IMR-90 (cell line): Measurements from ENCODE around the gene ZNF544. TPM values are rescaled to one million over a fixed set of nuclear protein-coding genes. Genes with fewer than 3 reads are reported as not detected.
A peak's percentile ranks its signal among the peaks of the same experiment; 100 is the strongest.

Experiments
- ATAC-seq: fragments of 200-7000 bp; cut with Tn5 transposase; 2 replicates; pipeline ENCODE4 v1.9.1; 2020; ENCODE audit warnings: low read depth, mild to moderate bottlenecking, moderate library complexity
- BruUV-seq: library from RNA; stranded (reverse); fragments of 400-500 nt; replicated peaks from 2 replicates; lab custom pipeline; 2021; lab: Mats Ljungman, UMichigan
- CTCF ChIA-PET: fragments of 300-600 bp; formaldehyde crosslinking; extraction: SDS; loops from one replicate; lab custom pipeline; 2021; ENCODE audit warnings: antibody characterized with exemption; lab: Yijun Ruan, JAX
- POLR2A ChIA-PET: fragments of 300-600 bp; sonication (Branson Sonifier 250); formaldehyde crosslinking; loops from one replicate; lab custom pipeline; 2022; ENCODE audit warnings: antibody characterized with exemption; ENCODE audit not compliant: unreplicated experiment; lab: Charles Lee
- DNase-seq: peaks from one replicate; pipeline ENCODE4 v3.0.0; 2013
- H2AFZ ChIP-seq: replicated peaks from 2 replicates; pipeline ENCODE3; 2013; ENCODE audit warnings: low read length, mild to moderate bottlenecking; ENCODE audit not compliant: poor library complexity
- H2AK5ac ChIP-seq: 2 replicates; pipeline ENCODE4 v1.6.1; 2013; ENCODE audit warnings: low read depth, low read length, inconsistent platforms
- H2AK9ac ChIP-seq: replicated peaks from 2 replicates; pipeline ENCODE3; 2013; ENCODE audit warnings: mild to moderate bottlenecking, low read depth, low read length, moderate library complexity; ENCODE audit not compliant: poor library complexity
- H2BK120ac ChIP-seq: 2 replicates; pipeline ENCODE4 v1.6.1; 2013; ENCODE audit warnings: low read depth, low read length, inconsistent platforms
- H2BK15ac ChIP-seq: 3 replicates; pipeline ENCODE4 v1.6.1; 2013; ENCODE audit warnings: low read depth, low read length, inconsistent platforms
- H2BK20ac ChIP-seq: 2 replicates; pipeline ENCODE4 v1.6.1; 2013; ENCODE audit warnings: low read depth, mild to moderate bottlenecking, inconsistent platforms, low read length, moderate library complexity
- H2BK5ac ChIP-seq: 2 replicates; pipeline ENCODE4 v1.6.1; 2013; ENCODE audit warnings: mild to moderate bottlenecking, low read depth, low read length, inconsistent platforms; ENCODE audit not compliant: poor library complexity, severe bottlenecking
- H3K14ac ChIP-seq: replicated peaks from 2 replicates; pipeline ENCODE4 v1.6.1; 2013; ENCODE audit warnings: low read depth, low read length, inconsistent platforms
- H3K18ac ChIP-seq: 2 replicates; pipeline ENCODE4 v1.6.1; 2013; ENCODE audit warnings: low read depth, low read length, control low read depth
- H3K23ac ChIP-seq: 2 replicates; pipeline ENCODE4 v1.6.1; 2013; ENCODE audit warnings: low read depth, low read length, inconsistent platforms
- H3K27ac ChIP-seq: 2 replicates; pipeline ENCODE4 v1.5.1; 2013; ENCODE audit warnings: mild to moderate bottlenecking, control low read depth, low read length; ENCODE audit not compliant: insufficient read depth
- H3K27me3 ChIP-seq: 2 replicates; pipeline ENCODE4 v1.6.1; 2013; ENCODE audit warnings: low read length; ENCODE audit not compliant: control insufficient read depth, insufficient read depth
- H3K36me3 ChIP-seq: 2 replicates; pipeline ENCODE4 v1.6.1; 2013; ENCODE audit warnings: low read length, mixed read lengths; ENCODE audit not compliant: control insufficient read depth, insufficient read depth
- H3K4ac ChIP-seq: 2 replicates; pipeline ENCODE4 v1.6.1; 2013; ENCODE audit warnings: low read depth, low read length, inconsistent platforms
- H3K4me1 ChIP-seq: 2 replicates; pipeline ENCODE4 v1.6.1; 2013; ENCODE audit warnings: low read length, mixed read lengths; ENCODE audit not compliant: control insufficient read depth, insufficient read depth
- H3K4me2 ChIP-seq: 2 replicates; pipeline ENCODE4 v1.6.1; 2013; ENCODE audit warnings: low read depth, mild to moderate bottlenecking, control low read depth, low read length, moderate library complexity
- H3K4me3 ChIP-seq: 2 replicates; pipeline ENCODE4 v1.5.1; 2013; ENCODE audit warnings: low read depth, mild to moderate bottlenecking, control low read depth, low read length, moderate library complexity; ENCODE audit not compliant: insufficient read depth
- H3K56ac ChIP-seq: 2 replicates; pipeline ENCODE4 v1.6.1; 2013; ENCODE audit warnings: low read length, inconsistent platforms; ENCODE audit not compliant: insufficient read depth; ENCODE audit errors: extremely low read depth
- H3K79me1 ChIP-seq, 2 experiments: 2 replicates each; pipeline ENCODE4 v1.6.1; 2013; ENCODE audit warnings: low read length in 2 of 2, inconsistent platforms in 1 of 2, low read depth in 1 of 2
- H3K9ac ChIP-seq: 2 replicates; pipeline ENCODE4 v1.6.1; 2013; ENCODE audit warnings: low read depth, low read length, control low read depth
- H3K9me1 ChIP-seq: 2 replicates; pipeline ENCODE4 v1.6.1; 2013; ENCODE audit warnings: low read length, inconsistent platforms; ENCODE audit not compliant: insufficient read depth
- H3K9me3 ChIP-seq: 2 replicates; pipeline ENCODE4 v1.6.1; 2013; ENCODE audit warnings: low read length; ENCODE audit not compliant: control insufficient read depth, insufficient read depth
- H4K20me1 ChIP-seq: 2 replicates; pipeline ENCODE4 v1.6.1; 2013; ENCODE audit warnings: low read length, inconsistent platforms; ENCODE audit not compliant: insufficient read depth
- H4K5ac ChIP-seq: 2 replicates; pipeline ENCODE4 v1.6.1; 2013; ENCODE audit warnings: mild to moderate bottlenecking, low read depth, low read length, control low read depth
- H4K8ac ChIP-seq, 2 experiments: 2 replicates each; pipeline ENCODE4 v1.6.1; 2013; ENCODE audit warnings: low read depth in 2 of 2, low read length in 2 of 2, control low read depth in 1 of 2, inconsistent platforms in 1 of 2
- H4K91ac ChIP-seq: 2 replicates; pipeline ENCODE4 v1.6.1; 2013; ENCODE audit warnings: low read depth, low read length, inconsistent platforms; ENCODE audit not compliant: insufficient read depth
- BHLHE40 ChIP-seq: fragments of 150-350 bp; IDR thresholded peaks from 2 replicates; pipeline ENCODE4 v1.6.1; 2016; ENCODE audit warnings: mild to moderate bottlenecking, low read depth, low read length
- CEBPB ChIP-seq: IDR thresholded peaks from 2 replicates; pipeline ENCODE4 v1.6.1; 2012; ENCODE audit warnings: low read depth, low read length, improper control_type of control experiment
- CHD1 ChIP-seq: IDR thresholded peaks from 2 replicates; pipeline ENCODE4 v1.6.1; 2012; ENCODE audit warnings: low read depth, low read length, improper control_type of control experiment
- CTCF ChIP-seq: conservative IDR thresholded peaks from 2 replicates; pipeline ENCODE4 v1.5.1; 2012; ENCODE audit warnings: mild to moderate bottlenecking, low read depth, low read length, improper control_type of control experiment
- ELK1 ChIP-seq: fragments of 150-350 bp; IDR thresholded peaks from 2 replicates; pipeline ENCODE4 v1.6.1; 2016; ENCODE audit warnings: low read depth, mild to moderate bottlenecking, low read length, moderate library complexity, borderline replicate concordance
- FOS ChIP-seq: fragments of 150-350 bp; IDR thresholded peaks from 2 replicates; pipeline ENCODE4 v1.6.1; 2016; ENCODE audit warnings: low read depth, low read length
- MAFK ChIP-seq: IDR thresholded peaks from 2 replicates; pipeline ENCODE4 v1.6.1; 2012; ENCODE audit warnings: low read depth, low read length, improper control_type of control experiment
- MAZ ChIP-seq: IDR thresholded peaks from 2 replicates; pipeline ENCODE4 v1.6.1; 2012; ENCODE audit warnings: low read depth, mild to moderate bottlenecking, low read length, improper control_type of control experiment, moderate library complexity, borderline replicate concordance
- MXI1 ChIP-seq: IDR thresholded peaks from 2 replicates; pipeline ENCODE4 v1.6.1; 2012; ENCODE audit warnings: low read depth, mild to moderate bottlenecking, low read length, moderate library complexity, borderline replicate concordance
- NFE2L2 ChIP-seq: fragments of 150-350 bp; IDR thresholded peaks from 2 replicates; pipeline ENCODE4 v1.6.1; 2016; ENCODE audit warnings: low read depth, mild to moderate bottlenecking, low read length
- POLR2A ChIP-seq: IDR thresholded peaks from 2 replicates; pipeline ENCODE4 v1.6.1; 2012; ENCODE audit warnings: mild to moderate bottlenecking, low read depth, low read length
- RAD21 ChIP-seq: IDR thresholded peaks from 2 replicates; pipeline ENCODE4 v1.6.1; 2012; ENCODE audit warnings: low read length, improper control_type of control experiment
- RCOR1 ChIP-seq: IDR thresholded peaks from 2 replicates; pipeline ENCODE4 v1.6.1; 2012; ENCODE audit warnings: mild to moderate bottlenecking, low read length, improper control_type of control experiment; ENCODE audit not compliant: insufficient replicate concordance
- RFX5 ChIP-seq: IDR thresholded peaks from 2 replicates; pipeline ENCODE4 v1.8.0; 2012; ENCODE audit warnings: low read depth, mild to moderate bottlenecking, low read length, moderate library complexity
- USF2 ChIP-seq: fragments of 150-350 bp; IDR thresholded peaks from 2 replicates; pipeline ENCODE4 v1.6.1; 2017; ENCODE audit warnings: mild to moderate bottlenecking, antibody characterized with exemption, low read length, low read depth
- WGBS, 2 experiments: methylation state at CpG; one replicate each; pipeline versions ENCODE4 v1.1.5 to v1.1.7; 2013; ENCODE audit warnings: missing lambda C conversion rate in 2 of 2; ENCODE audit not compliant: insufficient read length in 1 of 2; ENCODE audit errors: extremely low coverage in 2 of 2; 5-methylcytosine and 5-hydroxymethylcytosine counted together
- dilution Hi-C: fragments of 300-500 bp; cut with HindIII; formaldehyde crosslinking; loops from one replicate; pipeline ENCODE4 v1.14.3; 2018; ENCODE audit warnings: low sequenced_read_pairs; ENCODE audit not compliant: unreplicated experiment
- in situ Hi-C: fragments of 300-500 bp; cut with MboI; formaldehyde crosslinking; loops from 3 replicates; pipeline ENCODE4 v1.14.3; 2019; ENCODE audit warnings: low sequenced_read_pairs, inconsistent platforms, mixed read lengths
- intact Hi-C: fragments of 100-400 bp; cut with micrococcal nuclease; formaldehyde crosslinking; loops from 2 replicates; pipeline ENCODE4 v1.10.0; 2022
- polyA plus RNA-seq, 3 experiments: library from polyadenylated mRNA; depleted of rRNA; stranded (reverse); fragments of >200 nt; gene quantifications; 2 replicates each; pipeline ENCODE4 v1.2.3, GENCODE V29; 2012; ENCODE audit warnings: low replicate concordance in 1 of 3
- total RNA-seq: library from RNA; depleted of rRNA; stranded (reverse); fragments of >200 nt; gene quantifications from 2 replicates; pipeline ENCODE4 v1.2.3, GENCODE V29; 2012

ZNF544 gene
- total and polyA plus RNA-seq, 2 of the 4 experiments (the other 2 are of a cell fraction) = 19.3 to 45.9 TPM

- H4K91ac ChIP-seq = peak overlapping the region; percentile 57
- peaks cover 27% of the 10 kb centered on the region for H3K36me3 ChIP-seq
- H2BK5ac ChIP-seq = peak overlapping the region; percentile 73
- H4K8ac ChIP-seq = peak overlapping the region; percentile 84 to 92
- H3K4me1 ChIP-seq = peaks cover 5% of the 10 kb centered on the region
- DNase-seq = no peak
- H3K14ac ChIP-seq = peak overlapping the region; percentile 47
- no peaks in the 10 kb centered on the region for H3K27me3 ChIP-seq
- H3K18ac ChIP-seq = 0 out of 2 replicates have a peak overlapping the region, but pooled peaks have one; percentile 5
- H3K23ac ChIP-seq = peak overlapping the region; percentile 54
- in situ Hi-C loops (no loop called here), dilution Hi-C loops (no loop called here), intact Hi-C loops (no loop called here)
- peak overlapping the region; percentile 31; the same call in 1 of the 2 replicates for H3K56ac ChIP-seq
- peak overlapping the region; percentile 23 for H2AK5ac ChIP-seq
- H3K9me1 ChIP-seq = peaks cover 6% of the 10 kb centered on the region; the same call in 1 of the 2 replicates
- no peaks in the 10 kb centered on the region for H4K20me1 ChIP-seq
- H4K5ac ChIP-seq = peak overlapping the region; percentile 70
- H2BK120ac ChIP-seq = peak overlapping the region; percentile 2; the same call in 1 of the 2 replicates
- peak overlapping the region; percentile 94 for H2AK9ac ChIP-seq
- peak overlapping the region; percentile 73 for H3K4me3 ChIP-seq
- H3K79me1 ChIP-seq = peaks cover 26 to 34% of the 10 kb centered on the region in 2 experiments
- H3K9ac ChIP-seq = peak overlapping the region; percentile 77
- H3K9me3 ChIP-seq = peaks cover 33% of the 10 kb centered on the region
- WGBS, 2 experiments = 23% methylated on average over 12 of the region's 23 CpGs; no CpG with 5 or more reads in 1 of the 2 experiments
- H3K4me2 ChIP-seq = peak overlapping the region; percentile 95
- ATAC-seq = no peak
- H3K4ac ChIP-seq = peak overlapping the region; percentile 69
- no peak overlapping the region for H2BK20ac ChIP-seq
- ChIA-PET POLR2A (no interaction called here), CTCF (no interaction called here)
- H3K27ac ChIP-seq = peak overlapping the region; percentile 76
- no peak overlapping the region for H2BK15ac ChIP-seq
- H2AFZ ChIP-seq = peak overlapping the region; percentile 93
- no TSS peak for BruUV-seq
- TF ChIP-seq CEBPB (no peak), CTCF (no peak), MAZ (no peak), ELK1 (no peak), FOS (no peak), MXI1 (no peak), POLR2A (no peak), BHLHE40 (no peak), NFE2L2 (no peak), RAD21 (no peak), CHD1 (no peak), MAFK (no peak), RFX5 (no peak), USF2 (no peak), RCOR1 (no peak)
Measured at GRCh38 chr19:58227964-58228584, 640 bp upstream of the ZNF544 start.
